ENCODE data around the gene RERE.

The RERE gene

GRCh38 chr1:8764293-8764937 lies 53.0 kb downstream of the RERE start:
- no peak overlapping the region for H3K27ac ChIP-seq
- TF ChIP-seq CTCF (conservative IDR thresholded peaks at IDR 0.05) = no peak
- no peak for TF ChIP-seq ZFX (IDR thresholded peaks at IDR 0.05)

- H3K27ac ChIP-seq = no peak overlapping the region
- no peak for TF ChIP-seq ZFX (IDR thresholded peaks at IDR 0.05)
- TF ChIP-seq CTCF (conservative IDR thresholded peaks at IDR 0.05) = no peak
Observed at GRCh38 chr1:8763888-8764287, 53.6 kb downstream of the RERE start.

GRCh38 chr1:8754993-8755392 lies 62.4 kb downstream of the RERE start:
- no peak overlapping the region for H3K27ac ChIP-seq
- no peak for TF ChIP-seq ZFX (IDR thresholded peaks at IDR 0.05)
- TF ChIP-seq CTCF (conservative IDR thresholded peaks at IDR 0.05) = no peak

GRCh38 chr1:8754247-8754650 lies 63.2 kb downstream of the RERE start:
- no peak for TF ChIP-seq ZFX (IDR thresholded peaks at IDR 0.05)
- no peak for TF ChIP-seq CTCF (conservative IDR thresholded peaks at IDR 0.05)
- H3K27ac ChIP-seq = no peak overlapping the region

GRCh38 chr1:8753736-8754135 lies 63.7 kb downstream of the RERE start:
- TF ChIP-seq ZFX (IDR thresholded peaks at IDR 0.05) = no peak
- no peak for TF ChIP-seq CTCF (conservative IDR thresholded peaks at IDR 0.05)
- H3K27ac ChIP-seq = no peak overlapping the region

- TF ChIP-seq ZFX (IDR thresholded peaks at IDR 0.05) = no peak
- TF ChIP-seq CTCF (conservative IDR thresholded peaks at IDR 0.05) = no peak
- H3K27ac ChIP-seq = no peak overlapping the region
Observed at GRCh38 chr1:8752921-8753713, 64.3 kb downstream of the RERE start.

GRCh38 chr1:8752411-8752810 lies 65.0 kb downstream of the RERE start:
- no peak for TF ChIP-seq ZFX (IDR thresholded peaks at IDR 0.05)
- TF ChIP-seq CTCF (conservative IDR thresholded peaks at IDR 0.05) = no peak
- no peak overlapping the region for H3K27ac ChIP-seq

Data from C4-2B (cell line).